Cerebellar nuclear complex (tissue), 1 donor: Measurements from ENCODE around the gene ARHGAP23.
"Not testable (repeated sequence)": the region's sequence is repeated elsewhere in the genome, so short reads cannot be mapped to it uniquely, and the experiment has no call there.

Source experiments
- DNase-seq, 2 experiments: peaks; one replicate each; lab custom pipeline; 2025; lab: John Stamatoyannopoulos, UW

ARHGAP23 gene

DNA sequence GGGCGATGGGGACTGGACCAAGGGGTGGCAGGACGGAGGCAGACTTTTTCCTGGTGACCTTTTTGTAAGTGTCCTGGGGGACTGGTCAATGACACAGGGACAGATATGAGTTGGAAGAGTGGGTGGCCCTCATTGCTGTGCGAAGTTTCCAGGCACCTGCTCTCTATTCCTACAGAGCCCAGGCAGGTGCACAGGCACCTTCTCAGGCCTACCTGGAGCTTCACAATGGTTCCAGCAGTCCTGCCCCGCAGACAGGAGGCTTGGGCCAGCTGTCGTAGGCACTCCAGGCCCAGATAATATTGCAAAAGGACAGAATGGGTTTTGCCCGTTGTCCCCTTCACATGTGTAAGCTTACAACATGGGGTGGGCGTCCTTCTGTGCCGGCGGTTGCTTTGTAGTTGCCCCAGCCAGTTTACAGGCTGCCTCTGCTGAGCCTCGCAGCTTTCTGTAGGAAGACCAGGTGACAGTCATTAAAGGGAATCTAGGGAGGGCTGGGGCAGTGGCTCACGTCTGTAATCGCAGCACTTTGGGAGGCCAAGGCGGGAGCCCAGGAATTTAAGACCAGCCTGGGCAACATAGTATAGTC lies 84.3 kb downstream of the ARHGAP23 start:
- DNase-seq: no peak

GRCh38 chr17:38526526-38526925 lies 98.3 kb downstream of the ARHGAP23 start:
- DNase-seq: not testable (repeated sequence)

DNA sequence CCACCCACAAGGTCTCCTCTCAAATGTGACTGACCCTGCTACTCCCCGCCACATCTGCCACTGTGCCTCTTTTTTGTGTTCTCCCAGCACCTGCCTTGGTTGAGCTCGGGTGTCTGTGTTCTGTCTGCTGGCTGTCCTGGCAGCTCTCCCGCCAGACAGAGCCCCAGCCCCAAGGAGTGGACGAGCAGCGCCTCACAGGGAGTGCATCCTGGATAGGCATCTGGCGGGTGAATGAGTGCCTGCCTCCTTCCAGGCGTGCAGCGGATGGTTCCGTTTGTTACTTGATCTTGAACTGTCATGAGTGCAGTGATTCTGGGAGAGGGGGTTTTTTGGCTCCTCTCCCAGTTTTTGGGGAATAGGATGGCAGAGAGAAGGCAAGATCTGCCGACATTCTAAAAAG lies 99.9 kb downstream of the ARHGAP23 start:
- DNase-seq: not testable (repeated sequence)

DNA sequence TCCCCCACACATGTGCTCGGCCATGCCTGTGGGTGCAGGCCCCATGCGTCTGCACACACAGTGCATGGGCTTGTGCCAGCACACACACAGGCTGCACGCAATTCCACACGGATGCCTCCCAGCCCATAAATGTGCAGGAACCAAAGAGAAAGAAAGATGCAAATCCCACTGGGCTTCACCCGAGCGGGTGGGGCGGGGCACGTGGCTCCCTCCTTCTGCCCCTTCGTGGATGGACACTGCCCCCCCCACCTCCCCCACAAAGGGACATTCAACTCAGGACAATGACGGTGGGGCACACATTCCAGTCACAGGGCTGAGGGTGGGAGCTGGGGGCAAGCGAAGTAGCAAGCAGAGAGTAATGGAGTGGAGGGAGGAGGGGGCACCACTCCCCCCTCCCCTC lies 102.6 kb downstream of the ARHGAP23 start:
- not testable (repeated sequence) for DNase-seq

GRCh38 chr17:38531761-38532160 lies 103.5 kb downstream of the ARHGAP23 start:
- DNase-seq: not testable (repeated sequence)

- no peak for DNase-seq
Measured at GRCh38 chr17:38532451-38532850, 104.2 kb downstream of the ARHGAP23 start.

DNA sequence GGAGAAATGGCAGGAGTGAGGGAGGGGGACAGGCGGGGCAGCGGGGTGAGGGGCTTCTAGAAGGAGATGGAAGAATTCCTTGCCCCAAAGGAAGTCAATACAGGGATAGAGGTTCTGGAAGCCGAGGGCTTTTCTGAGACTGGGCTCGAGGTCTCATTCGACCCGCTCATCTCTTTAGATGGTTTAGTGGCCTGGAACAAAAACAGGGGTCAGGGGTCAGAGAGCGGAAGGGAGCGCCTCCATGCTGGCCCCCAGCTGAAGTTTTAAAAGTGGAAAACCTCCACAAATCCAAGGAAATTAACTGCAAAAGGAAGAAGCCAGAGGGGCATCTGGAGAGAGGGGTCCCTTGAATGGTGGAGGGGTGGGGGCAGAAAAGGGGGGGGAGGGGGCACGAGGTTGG lies 105.0 kb downstream of the ARHGAP23 start:
- no peak for DNase-seq

DNA sequence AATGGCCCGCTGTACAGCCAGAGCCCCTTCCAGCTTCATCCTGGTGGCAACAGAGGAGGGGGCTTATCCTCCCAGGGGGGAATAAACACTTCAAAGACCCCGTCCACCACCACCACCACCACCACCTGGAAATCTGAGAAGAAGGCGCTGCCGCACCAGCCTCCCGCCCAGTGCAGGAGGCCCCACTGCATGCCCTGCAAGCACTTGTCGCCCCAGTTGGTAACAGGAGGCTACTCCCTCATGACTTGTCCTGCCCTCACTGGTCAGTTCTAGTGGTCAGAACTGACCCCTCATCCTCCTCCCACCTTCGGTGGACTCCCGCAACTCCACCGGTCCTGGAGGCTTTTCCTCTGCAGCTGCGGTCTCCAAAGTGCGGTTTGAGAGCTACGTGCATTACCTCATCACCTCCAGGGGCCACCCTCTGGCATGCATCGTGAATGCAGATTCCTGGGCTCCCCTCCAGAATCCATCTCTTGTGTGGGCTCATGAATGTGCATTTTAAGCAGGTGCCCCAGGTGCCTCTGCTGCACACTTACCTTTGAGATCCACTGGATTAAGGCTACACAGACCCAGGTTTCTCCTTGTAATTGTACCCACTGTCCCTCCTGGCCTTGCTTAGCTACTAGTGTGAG lies 105.7 kb downstream of the ARHGAP23 start:
- DNase-seq: no peak

- no peak for DNase-seq
Measured at GRCh38 chr17:38534498-38534885, 106.2 kb downstream of the ARHGAP23 start.

GRCh38 chr17:38535886-38536285 lies 107.6 kb downstream of the ARHGAP23 start:
- DNase-seq: no peak

GRCh38 chr17:38536661-38537060 lies 108.4 kb downstream of the ARHGAP23 start:
- no peak for DNase-seq

DNA sequence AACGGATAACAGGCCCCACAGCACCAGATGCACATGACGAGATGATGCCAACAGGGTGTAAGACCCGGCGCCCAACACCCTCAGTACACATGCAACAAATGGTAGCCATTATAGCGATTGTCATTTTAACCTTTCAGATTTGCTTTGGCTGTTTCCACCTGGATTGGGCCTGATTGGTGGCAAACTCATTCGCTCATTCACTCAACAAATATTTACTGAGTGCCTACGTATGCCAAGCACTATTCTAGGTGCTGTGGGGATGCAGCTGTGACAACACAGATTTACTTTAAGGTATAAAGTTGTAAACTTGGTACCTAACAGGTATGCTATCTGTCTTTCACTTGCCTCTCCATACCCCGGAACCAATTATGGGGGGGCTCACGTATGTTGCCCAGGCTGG lies 110.6 kb downstream of the ARHGAP23 start:
- no peak for DNase-seq

- no peak for DNase-seq
Measured at GRCh38 chr17:38539386-38539785, 111.1 kb downstream of the ARHGAP23 start.

GRCh38 chr17:38540514-38541045 lies 112.3 kb downstream of the ARHGAP23 start:
- DNase-seq: no peak

DNA sequence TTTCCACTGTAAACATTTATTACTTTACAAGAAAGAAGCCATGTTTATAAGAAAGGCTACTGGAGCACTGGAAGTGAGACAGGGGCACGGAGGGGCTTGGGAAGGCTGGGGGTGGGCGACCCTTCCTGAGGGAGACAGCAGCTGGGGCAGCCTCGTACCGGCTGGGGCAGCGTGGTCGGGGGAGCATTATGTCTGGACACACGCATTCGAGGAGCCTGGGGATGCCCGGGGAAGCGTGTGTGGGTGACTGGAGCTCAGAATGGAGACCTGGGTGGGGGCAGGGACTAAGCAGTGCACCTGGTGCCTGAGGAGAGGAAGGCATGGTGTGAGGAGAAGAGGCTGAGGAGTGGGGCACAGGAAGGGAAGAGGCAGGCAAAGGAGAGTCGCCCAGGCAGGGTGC lies 113.0 kb downstream of the ARHGAP23 start:
- DNase-seq: no peak

DNA sequence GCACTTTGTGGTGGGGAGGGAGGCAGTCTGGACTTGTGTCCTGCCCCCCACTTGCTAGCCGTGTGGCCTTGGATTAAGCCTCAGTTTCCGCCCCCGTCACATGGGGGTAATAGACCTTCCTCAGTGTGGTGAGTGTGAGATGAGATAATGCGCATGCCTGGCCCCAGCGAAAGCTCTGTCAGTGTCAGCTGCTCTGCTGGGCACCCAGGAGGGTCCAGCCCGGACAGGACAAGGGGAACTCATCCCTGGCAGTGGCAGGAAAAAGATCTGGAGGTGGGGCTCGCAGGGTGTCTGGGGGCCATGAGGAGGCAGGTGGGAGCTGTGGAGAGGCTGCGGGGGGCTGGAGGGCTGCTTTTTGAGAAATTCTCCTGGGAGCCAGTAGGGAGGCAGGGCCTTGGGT lies 114.0 kb downstream of the ARHGAP23 start:
- no peak for DNase-seq

GRCh38 chr17:38543403-38544174 lies 115.3 kb downstream of the ARHGAP23 start:
- no peak for DNase-seq

DNA sequence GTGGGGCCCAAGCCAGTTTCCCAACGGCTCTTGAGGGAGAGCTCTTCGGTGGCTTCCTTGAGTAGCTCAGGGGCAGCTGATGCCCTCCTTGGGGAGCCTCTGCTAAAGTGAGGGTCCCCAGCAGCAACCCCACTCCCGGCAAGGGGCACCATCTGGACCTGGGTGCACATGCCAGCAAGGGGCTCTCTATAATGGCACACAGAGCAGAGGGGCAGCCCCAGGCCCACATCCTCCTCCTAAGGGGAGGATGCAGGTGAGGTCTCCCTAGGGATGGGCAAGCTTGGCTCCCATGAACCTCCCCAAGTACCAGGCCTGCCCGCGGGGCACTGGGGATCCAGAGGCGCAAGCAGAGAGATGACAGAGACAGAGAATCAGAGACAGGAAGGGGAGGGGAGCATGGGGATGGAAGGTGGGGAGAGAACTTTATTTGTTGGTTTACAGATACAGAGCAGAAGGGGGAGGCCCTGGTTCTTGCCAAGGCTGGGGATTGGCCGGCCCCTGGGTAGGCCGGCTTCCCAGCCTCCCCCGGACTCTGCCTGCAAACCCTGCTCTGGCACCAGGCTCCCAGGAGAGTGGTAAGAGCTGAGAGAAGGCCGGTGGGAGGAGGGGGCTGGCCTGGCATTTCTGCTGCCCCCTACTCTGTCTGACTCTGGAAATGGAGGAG lies 116.0 kb downstream of the ARHGAP23 start:
- DNase-seq: no peak

- DNase-seq: peak in 1 of 2 experiments; percentile 12
Measured at GRCh38 chr17:38544839-38545209, 116.6 kb downstream of the ARHGAP23 start.

- DNase-seq: no peak
Measured at GRCh38 chr17:38545531-38546225, 117.4 kb downstream of the ARHGAP23 start.

DNA sequence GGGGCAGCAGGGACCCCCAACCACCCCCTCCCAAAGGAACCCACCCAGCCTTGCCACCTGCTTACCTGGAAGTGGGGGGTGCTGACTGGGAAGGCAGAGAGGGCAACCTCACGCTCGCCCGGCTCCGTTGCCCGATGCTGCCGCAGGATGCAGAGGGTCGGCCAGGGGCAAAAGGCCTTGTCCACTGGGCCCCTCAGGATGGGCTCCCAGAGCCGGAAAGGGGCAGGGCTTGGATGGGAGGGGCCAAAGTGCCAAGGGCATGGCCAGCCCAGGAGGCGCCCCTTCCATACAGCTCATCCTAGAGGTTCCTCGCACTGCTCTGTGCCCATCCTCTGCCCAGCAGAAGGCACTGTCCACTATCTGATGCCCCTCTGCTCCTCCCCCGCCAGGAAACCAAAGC lies 118.1 kb downstream of the ARHGAP23 start:
- no peak for DNase-seq

GRCh38 chr17:38547444-38547843 lies 119.2 kb downstream of the ARHGAP23 start:
- DNase-seq: no peak
